Left colon (tissue), 2 donors: ENCODE data around the gene GPR152. TPM values are rescaled to one million over a fixed set of nuclear protein-coding genes. Genes with fewer than 3 reads are reported as not detected.
"Not testable (repeated sequence)": the region's sequence is repeated elsewhere in the genome, so short reads cannot be mapped to it uniquely, and the experiment has no call there.

Experiments used
- ATAC-seq: fragments of 200-7000 bp; cut with Tn5 transposase; one replicate; pipeline ENCODE4 v1.9.1; 2020; ENCODE audit warnings: mild to moderate bottlenecking, moderate library complexity
- DNase-seq, 2 donors: peaks; one replicate each; pipeline ENCODE4 v3.0.0-alpha.2; 2020
- intact Hi-C, 2 donors: fragments of 100-400 bp; cut with DNase I in 1 of 2; cut with micrococcal nuclease in 1 of 2; formaldehyde crosslinking; loops; one replicate each; pipeline versions ENCODE4 v1.11.2 to v1.14.0; 2022; cut with DNase I, micrococcal nuclease
- total RNA-seq, 2 donors: library from RNA; stranded (reverse); fragmentation: NEBNext Ultra II Directional; extraction: Animal tissue kit (Norgen Biotek cat#: 25700); gene quantifications; one replicate each; pipeline ENCODE4 v1.2.1, GENCODE V29; 2021
- donor health status: DM: no; HTN: no; CAD: no.
- donor health status: DM: yes; HTN: yes; CAD: no.

The GPR152 gene
- total RNA-seq, 2 donors from 2014 or later: not detected

- no peak for DNase-seq
- intact Hi-C loops: no loop called here
- ATAC-seq: no peak
These were observed 15.9 kb upstream of the GPR152 start for GRCh38 chr11:67468456-67468758.

- ATAC-seq: peak; percentile 22
- DNase-seq: peak; percentile 75 to 77
- intact Hi-C loops: no loop called here
These were observed 15.5 kb upstream of the GPR152 start for GRCh38 chr11:67468056-67468455.

DNA sequence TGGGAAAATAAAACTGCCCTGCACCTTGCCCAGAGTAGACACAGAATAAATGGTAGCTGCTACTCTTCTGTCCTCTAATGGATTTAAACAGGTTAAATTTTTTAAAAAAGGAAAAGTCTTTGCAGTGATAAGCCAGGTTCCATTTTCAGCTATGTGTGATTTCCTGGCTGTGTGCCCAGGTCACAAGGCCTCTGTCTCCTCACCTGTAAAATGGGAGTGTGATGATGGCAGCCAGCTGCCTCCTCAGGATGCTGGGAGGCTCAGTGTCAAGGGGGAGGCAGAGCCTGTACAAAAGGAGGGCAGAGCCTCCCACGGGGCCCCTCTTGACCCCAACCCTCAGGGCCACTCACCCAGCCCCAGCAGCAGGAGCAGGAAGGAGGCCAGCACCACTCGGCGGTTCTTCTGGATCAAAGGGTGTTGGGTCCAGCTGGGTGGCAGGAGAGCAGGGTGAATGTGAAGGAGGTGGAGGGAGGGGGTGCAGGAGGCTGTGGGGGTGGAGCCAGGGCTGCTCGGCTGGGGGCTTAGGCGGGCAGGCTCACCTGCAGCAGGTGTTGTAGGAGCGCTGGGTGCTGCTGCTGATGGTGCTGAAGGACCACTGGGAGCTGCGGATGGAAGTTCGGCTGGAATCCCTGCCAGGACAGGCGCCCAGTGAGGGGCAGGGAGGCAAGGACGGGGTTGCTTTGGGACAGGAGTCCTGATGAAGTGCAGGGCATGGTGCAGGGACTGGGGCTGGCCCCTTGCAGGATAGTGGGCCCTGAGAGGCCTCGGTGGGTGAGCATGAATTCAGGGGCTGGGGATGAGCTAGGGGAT, 14.6 kb upstream of the GPR152 start:
- intact Hi-C loops: no loop called here
- no peak for DNase-seq
- ATAC-seq: no peak

DNA sequence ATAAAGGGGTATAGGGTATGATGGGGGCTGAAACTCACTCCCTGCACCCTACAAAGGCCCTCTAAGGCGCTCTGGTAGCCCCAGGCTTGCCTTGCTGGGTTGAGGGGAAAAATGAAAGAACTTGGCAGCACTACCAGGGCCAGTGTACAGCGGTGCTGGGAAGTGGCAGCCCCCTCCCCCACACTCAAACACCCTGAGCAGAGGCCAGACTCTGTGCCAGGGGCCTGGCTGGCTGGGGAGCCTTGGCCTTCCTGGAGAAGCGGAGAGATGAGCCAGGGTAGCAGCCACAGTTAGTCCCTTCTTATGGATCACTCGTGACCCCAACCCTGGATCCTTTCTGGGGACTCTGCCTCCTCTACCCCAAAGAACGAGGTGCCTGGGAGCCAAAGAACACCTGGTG, 13.8 kb upstream of the GPR152 start:
- intact Hi-C loops: no loop called here
- no peak for DNase-seq
- ATAC-seq: no peak

GRCh38 chr11:67465530-67465929, 13.0 kb upstream of the GPR152 start:
- ATAC-seq, intact Hi-C loops, DNase-seq: not testable (repeated sequence)

DNA sequence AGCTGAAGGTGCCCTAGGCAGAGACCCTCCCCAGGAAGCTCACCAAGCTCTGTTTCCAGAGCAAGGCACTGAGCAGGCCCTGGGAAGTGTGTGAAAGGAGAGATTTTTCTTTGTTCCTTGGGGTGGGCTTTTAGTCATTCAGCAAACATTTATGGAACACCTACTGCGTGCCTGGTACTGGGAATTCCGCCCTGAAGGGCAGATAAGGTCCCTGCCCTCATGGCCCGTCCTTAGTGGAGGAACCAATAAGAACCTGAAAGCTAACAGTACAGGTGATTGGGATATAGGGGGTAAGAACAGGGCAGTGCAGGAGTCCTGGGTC, 12.6 kb upstream of the GPR152 start:
- DNase-seq (no peak), ATAC-seq (peak; percentile 3)
- intact Hi-C loops: no loop called here

GRCh38 chr11:67464411-67465188, 12.1 kb upstream of the GPR152 start:
- intact Hi-C loops: no loop called here

DNA sequence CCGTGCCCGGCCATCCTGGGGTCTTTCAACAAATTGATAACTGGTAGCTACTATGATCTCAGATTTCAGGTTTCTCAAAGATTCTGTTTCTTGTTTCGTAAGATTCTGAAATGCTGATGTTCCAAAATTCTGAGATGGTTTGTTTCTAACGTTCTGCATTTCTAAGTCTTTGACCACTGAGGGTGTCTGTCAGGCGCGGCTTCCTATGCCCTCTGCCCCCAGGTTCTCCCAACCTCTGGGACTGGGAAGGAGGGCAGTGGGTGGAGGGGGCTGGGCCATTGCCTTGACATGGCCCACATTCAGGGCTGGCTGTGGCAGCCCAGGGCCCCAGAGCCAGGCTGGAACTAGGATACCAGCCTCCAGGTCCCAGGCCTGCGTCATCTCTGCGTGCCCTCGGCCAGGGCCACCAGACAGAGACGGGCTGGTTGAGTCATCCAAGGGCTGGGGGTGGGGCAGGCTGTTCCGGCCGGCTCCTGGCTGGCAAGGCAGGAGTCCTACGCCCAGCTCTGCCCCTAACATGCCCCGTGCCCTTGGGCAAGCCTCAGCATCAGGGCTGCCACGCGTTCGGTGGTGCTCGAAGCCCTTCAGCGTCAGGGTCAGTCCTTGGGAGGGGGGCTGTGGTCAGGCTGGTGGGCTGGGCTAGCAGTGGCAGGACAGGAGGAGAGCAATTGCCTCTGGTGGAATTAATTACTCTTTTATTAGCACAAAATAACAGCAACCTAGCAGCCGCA, 11.3 kb upstream of the GPR152 start:
- intact Hi-C loops: no loop called here
- peak; percentile 40 for ATAC-seq
- peak; percentile 58 to 79 for DNase-seq

More at GRCh38 chr11:67464411-67465188, 12.1 kb upstream of the GPR152 start:
- DNase-seq (peak; percentile 92 to 95), ATAC-seq (peak; percentile 79)

DNA sequence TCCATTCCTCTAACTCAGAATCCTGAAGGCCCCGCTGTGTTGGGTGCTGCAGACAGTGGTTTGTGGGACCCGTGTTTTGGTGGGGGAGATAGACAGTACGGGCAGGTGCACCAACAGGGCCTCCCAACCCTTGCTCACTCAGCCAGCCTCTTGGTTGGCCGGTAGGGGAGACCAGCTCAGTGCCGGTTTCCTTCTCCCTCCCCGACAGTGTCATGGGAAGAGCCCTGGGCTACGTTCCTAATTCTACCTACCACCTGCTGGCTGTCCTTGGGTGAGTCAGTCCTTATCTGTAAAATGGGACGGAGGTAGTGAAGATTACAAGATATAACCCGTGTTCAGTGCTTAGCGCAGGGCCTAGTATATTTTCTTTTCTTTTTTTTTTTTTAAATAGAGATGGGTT, 10.7 kb upstream of the GPR152 start:
- ATAC-seq (no peak), DNase-seq (no peak)
- intact Hi-C loops: no loop called here

DNA sequence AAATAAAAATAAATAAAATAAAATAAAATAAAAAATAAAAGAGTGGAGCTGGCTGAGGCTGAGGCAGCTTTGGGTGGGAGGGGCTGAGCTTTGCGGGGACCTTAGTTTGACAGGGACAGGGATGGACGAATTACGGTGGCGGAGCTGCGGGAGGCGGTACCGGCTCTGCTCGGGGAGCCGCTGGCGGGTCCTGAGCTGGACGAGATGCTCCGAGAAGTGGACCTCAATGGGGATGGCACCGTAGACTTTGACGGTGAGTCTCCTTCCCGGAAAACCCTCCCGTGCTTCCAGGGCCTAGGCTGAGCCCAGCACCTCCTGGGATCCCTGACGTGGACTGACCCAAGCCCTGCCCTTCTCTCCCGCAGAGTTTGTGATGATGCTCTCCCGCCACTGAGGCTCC, 5.7 kb upstream of the GPR152 start:
- ATAC-seq: no peak
- no peak for DNase-seq
- intact Hi-C loops: no loop called here

DNA sequence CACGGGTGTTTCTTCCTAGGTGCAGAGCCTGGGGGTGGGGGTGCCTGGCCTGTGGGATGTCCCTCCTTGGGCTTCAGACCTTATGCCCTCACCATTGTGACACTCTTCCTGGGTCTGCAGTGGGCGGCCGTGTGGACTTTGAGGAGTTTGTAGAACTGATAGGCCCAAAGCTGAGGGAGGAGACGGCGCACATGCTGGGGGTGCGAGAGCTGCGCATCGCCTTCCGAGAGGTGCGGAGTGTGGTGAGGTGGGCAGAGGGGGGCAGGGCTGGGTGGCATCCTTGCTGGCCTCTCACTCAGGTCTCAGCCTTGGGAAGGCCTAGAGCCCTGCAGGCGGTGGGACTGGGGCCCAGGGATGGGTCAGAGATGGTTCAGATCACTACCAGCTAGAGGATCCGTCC, 4.9 kb upstream of the GPR152 start:
- DNase-seq: no peak
- no peak for ATAC-seq
- intact Hi-C loops: no loop called here

- ATAC-seq (no peak), DNase-seq (no peak)
- intact Hi-C loops: no loop called here
These were observed 3.7 kb upstream of the GPR152 start for GRCh38 chr11:67456068-67456705.

GRCh38 chr11:67455054-67455453, 2.5 kb upstream of the GPR152 start, which contains the start of gene CABP4:
Gene CABP4, plus strand, starts transcription at chr11:67455354. Its CDS starts 70 bp downstream, at chr11:67455424.
- intact Hi-C loops: no loop called here
- DNase-seq: no peak

DNA sequence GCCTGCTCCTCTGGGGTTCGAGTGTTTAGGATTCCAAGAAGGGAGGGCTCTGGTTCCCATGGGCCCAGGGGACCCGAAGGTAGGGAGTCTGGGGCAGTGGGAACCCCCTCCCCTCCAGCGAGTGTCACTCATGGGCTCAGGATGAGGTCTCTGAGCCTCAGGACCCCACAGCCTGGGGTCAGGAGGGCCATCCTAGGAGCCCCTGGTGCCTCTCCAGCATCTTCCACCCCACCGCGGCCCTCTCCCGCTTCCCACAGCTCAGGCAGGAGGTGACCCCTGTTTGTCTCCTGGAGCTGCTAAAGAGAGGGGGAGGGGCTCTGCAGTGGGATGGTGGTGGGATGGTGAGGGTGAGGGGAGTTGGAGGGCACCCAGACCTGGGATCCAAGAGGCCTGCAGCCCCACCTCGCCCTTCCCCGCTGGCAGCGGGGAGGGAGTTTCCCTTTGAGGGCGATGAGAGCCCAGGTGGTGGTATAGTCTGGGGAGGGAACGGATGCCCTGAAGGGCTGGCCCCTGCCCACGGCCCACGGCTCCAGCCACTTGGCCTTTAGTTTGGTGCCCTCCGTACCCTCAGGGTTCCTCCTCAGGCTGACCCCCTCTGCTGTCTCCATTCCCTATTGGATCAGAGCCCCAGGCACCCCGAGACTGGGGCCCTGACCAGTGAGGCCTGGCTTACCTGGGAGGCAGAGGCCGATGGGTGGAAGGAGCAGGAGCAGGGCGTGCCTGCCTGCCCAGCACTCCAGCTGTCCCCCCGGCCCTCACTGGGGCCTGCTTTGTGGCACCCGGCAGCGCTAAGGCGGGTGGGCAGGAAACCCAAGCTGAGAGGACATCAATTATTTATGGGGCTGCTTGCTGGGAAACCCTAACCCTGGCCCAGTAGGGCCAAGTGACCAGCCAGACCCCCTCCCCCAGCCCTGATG, 1.5 kb upstream of the GPR152 start:
- intact Hi-C loops: no loop called here
- DNase-seq: no peak
- ATAC-seq: no peak

More at GRCh38 chr11:67455054-67455453, 2.5 kb upstream of the GPR152 start, which contains the start of gene CABP4:
- ATAC-seq: no peak

- intact Hi-C loops: no loop called here
- ATAC-seq (no peak), DNase-seq (no peak)
These were observed 912 bp downstream of the GPR152 start for GRCh38 chr11:67451658-67451976.

DNA sequence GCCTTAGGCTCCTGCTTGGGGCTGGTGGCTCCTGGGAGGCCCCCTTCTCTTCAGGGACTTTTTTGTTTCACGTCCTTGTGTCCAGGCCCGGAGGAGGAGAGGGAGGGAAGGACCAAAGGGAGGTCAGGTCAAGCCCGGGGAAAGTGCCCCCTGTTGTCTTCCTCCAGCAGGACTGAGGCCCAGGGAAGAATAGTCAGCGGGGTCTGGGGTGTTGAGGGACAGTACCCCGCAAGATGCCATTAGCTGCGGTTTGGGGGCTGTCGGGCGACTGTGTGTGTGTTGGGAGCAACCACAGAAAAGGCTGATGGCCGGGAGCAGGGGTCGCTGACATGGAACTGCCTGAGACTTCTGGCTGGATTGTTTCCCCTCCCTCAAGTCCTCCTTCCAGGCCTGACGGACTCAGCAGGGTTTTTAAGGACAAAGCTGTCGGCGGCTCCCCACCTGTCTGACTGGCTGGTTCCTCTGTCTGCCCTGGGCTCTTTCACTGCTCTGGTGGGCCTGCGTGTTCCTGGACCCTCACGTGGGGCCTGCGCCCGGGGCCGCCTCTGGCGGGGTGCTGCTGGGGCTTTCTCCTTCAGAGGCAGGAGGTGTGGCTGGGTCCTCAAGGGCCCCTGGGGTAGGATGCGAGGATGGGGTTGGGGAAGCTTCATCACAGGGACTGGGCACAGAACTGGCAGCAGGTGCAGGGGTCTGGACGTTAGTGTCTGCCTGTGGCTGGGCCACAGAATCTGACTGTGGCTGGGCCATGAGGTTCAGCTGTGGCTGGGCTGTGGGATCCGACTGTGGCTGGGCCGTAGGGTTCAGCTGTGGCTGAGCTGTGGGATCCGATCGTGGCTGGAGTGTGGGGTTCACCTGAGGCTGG, 1.5 kb downstream of the GPR152 start:
- DNase-seq (no peak), ATAC-seq (no peak)
- intact Hi-C loops: no loop called here

DNA sequence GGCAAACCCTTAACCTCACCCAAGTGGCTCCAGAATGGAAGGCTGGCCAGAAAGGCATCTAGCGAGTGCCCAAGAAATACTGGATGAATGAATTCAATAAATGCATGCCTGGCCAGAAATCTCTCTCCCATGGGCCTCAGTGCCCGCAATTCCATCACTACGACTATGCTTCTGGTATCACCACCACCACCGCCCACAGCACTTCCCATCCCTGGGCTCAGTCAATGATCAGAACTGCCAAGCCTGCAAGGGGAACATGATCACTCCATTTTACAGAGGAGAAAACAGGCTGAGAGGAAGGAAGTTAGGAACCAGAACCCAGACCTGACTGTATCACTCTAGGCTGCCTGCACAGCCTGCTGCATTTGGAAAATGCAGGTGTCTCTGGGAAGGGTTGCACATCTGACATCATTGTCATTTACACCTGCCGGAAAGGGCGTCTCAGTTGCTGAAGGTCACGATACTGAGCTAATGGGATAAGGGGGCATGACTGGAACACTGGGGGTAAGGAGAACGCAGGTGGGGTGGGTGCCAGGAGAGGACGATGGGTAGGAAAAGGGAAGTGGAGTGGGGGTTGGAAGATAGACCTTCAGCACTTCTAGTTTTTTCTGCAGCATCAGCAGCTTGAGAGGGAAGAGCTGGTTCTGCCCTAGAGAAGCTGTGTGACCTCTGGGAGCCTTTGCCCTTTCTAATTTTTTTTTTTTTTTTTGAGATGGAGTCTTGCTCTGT, 3.2 kb downstream of the GPR152 start:
- ATAC-seq (peak; percentile 6), DNase-seq (no peak)
- intact Hi-C loops: no loop called here
